Measurements from ENCODE around the gene AGXT.

The AGXT gene

DNA sequence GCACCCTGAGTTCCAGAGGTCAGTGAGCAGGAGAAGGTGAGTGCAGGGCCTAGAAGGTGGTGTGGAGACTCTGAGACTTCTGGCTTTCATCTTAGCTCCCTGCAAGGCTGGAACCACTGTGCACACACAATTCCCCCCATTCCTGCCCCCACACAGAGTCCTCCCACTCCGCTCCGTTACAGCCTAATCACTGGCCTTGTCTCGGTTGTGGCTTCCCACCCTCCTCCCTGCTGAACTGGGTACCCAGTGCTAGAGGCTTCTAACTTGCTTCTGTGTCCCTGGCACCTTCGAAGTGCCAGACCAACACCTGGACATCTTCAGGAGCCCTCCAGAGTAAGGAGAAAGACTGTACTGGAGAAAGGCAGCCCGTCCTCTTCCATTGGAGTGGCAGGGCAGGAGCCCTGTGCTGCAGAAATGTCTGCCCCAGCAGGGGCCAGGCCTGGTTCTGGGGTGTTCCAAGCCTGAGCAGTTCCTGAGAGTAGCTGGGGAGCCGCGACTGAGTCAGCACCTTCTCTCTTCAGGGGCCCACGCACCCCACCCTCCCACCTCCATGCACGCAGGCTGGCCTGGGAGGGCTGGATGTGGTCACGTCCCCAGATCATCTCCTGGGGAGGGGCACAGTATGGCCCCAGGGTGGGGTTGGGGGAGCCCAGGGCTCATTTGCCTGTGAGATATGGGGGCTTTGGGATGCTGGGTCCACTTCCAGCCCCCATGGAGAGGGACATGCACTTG lies 60.9 kb downstream of the AGXT start:
- peaks cover 5% of the 10 kb centered on the region; the same call in 1 of the 2 replicates for H3K27me3 ChIP-seq (ENCODE audit: low read depth)
- H3K9me3 ChIP-seq, result no peaks in the 10 kb centered on the region
- no peaks in the 10 kb centered on the region for H3K4me1 ChIP-seq
- no peak overlapping the region for H3K4me3 ChIP-seq
- in situ Hi-C loops (cut with MboI; ENCODE audit: low sequenced_read_pairs), result no loop called here
- H3K36me3 ChIP-seq (replicated peaks), result no peaks in the 10 kb centered on the region
- peak in 1 of 2 experiments; percentile 4 for DNase-seq (ENCODE audit: low spot score in 2 of 2)

All from HAP-1 (cell line).